ENCODE data around the gene AFTPH.

The AFTPH gene, protein sequence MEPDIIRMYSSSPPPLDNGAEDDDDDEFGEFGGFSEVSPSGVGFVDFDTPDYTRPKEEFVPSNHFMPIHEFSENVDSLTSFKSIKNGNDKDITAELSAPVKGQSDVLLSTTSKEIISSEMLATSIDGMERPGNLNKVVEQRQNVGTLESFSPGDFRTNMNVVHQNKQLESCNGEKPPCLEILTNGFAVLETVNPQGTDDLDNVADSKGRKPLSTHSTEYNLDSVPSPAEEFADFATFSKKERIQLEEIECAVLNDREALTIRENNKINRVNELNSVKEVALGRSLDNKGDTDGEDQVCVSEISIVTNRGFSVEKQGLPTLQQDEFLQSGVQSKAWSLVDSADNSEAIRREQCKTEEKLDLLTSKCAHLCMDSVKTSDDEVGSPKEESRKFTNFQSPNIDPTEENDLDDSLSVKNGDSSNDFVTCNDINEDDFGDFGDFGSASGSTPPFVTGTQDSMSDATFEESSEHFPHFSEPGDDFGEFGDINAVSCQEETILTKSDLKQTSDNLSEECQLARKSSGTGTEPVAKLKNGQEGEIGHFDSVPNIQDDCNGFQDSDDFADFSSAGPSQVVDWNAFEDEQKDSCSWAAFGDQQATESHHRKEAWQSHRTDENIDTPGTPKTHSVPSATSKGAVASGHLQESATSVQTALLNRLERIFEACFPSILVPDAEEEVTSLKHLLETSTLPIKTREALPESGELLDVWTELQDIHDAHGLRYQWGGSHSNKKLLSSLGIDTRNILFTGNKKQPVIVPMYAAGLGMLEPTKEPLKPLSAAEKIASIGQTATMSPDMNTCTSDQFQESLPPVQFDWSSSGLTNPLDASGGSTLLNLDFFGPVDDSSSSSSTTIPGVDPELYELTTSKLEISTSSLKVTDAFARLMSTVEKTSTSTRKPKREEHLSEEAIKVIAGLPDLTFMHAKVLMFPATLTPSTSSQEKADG

DNA sequence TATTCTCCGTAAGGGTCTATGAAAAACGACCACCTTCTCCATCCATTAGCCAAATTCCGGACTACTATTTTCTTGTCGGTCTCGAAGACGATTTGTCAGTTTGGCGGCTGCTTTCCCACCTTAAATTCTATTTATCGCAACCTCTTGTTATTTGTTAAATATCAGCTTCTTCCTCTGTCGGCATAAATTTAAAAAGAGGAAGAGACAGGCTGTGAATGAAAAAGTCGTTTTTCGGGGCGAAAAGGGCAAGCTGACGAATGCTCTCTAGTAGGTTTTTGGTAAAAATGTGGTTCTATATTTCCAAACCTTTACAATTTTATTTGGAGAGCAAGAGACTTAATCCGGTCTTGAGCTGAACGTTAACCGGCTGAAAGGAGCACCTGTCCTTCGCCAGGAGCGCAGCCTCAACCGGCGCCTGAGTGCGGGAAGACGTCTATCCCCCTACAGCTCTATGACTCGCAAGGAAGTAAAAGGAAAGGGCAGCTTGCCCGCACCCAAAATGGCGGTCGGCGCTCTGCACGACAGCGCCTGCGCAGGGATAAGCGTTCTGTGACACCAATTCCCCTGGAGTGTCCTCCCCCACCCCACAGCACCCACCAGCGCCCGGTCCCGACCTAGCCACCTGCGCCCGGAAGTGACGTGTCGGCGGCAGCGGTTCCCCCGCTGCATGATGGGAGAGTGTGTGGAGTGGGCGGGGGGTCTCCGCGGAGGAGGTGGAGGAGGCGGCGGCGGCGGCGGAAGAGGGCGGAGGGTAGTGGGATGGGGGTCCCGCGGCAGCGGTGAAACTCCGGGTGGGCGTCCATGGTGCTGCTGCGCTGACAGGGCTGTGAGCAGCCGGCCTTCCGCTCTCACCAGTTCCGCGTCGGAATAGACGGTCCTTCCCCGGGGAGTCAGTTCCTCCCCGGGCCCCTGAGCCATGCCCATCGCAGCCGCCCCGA lies at the start of gene AFTPH:
Gene AFTPH (plus strand): TSS at position 663 of the 938 bp plus-strand sequence. CDS start 27,147 bp downstream, outside the sequence.
- peak; percentile 95 to 98 for DNase-seq (ENCODE audit: low read depth in 2 of 2)

DNA sequence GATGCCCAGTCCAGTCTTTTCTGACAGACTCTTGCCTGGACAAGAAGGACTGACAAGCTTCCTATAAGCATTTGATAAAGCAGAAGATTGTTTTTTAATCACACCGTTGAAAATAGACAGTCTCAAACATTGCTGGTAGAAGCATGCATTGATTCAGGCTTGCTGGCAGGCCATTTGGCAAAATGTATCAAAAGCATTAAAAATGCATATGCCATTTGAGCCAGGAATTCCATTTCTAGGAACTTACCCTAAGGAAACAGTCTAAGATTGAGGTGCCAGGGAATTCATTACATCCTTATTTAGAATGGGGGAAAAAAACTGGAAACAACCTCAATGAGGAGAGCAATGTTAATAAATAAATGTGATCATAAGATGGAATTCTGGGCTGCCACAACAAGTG lies 49.5 kb upstream of the AFTPH start:
- no peak for DNase-seq (ENCODE audit: low read depth in 2 of 2)

DNA sequence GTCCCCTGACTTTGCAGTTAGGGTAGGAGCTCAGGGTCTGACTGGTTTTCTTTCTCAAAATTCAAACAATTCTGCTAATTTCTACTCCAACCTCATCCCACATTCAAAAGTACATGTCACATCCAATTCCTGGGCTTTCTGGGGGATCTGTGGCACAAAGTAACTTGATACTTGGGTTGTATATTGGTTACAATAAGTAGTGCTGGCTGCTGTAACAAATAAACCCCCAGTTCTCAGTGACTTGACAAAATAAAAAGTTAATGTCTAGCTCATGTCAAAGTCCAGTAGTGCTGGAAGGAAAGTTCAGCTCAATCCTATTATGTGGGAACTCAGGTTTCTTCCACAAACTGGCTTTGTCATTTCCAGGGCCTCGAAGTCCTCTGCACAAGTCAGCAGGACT lies 47.1 kb upstream of the AFTPH start:
- DNase-seq (ENCODE audit: low read depth in 2 of 2): no peak

DNA sequence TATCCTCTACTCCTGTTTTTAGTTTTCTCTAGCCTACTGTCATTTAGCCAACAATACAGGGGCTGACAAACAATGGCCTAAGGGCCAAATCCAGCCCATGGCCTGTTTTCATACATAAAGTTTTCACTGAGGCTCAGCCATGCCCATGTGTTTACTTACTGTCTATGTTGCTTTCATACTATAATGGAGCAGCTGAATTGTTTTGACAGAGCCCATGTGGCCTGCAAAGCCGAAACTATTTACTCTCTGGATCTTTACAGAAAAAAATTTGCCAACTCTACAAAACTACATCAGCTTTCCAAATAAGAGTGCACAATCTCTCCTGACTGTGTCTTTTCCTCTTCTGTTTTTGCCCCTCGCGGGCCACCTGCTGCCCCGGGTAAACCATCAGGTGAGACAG lies 46.1 kb upstream of the AFTPH start:
- no peak for DNase-seq (ENCODE audit: low read depth in 2 of 2)

DNA sequence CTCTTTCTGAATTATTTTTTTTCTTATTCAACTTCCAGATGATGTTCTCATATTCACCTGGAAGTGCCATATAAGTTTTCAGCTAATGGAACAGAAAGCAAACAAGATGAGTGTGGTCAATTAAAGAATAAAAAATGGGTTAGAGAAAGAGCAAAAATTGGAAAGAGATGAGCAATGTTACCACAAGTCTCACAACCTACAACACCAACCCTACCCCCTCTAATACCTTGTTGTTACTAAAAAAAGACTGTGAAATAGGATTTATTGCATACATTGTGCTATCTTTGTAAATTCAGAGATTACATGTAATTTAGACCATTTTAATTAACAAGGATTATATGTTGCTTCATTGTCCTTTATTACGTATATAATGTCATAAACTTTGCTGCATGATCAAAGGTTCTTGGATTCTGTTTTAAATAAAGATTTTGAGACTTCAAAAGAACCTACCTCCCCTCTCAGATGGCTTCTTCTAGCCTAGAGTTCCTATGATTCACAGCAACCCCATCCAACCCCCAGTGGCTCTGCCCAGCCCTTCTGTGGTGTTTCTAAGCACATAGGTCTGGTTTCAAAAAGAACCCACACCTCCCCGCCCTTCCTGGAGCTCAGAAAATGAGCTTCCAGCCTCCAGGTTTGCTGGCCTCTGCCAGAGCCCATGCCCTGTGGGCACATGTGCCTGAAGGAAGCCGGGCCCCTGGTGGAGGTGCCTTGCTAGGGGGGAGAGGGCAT lies 45.5 kb upstream of the AFTPH start:
- no peak for DNase-seq (ENCODE audit: low read depth in 2 of 2)

DNA sequence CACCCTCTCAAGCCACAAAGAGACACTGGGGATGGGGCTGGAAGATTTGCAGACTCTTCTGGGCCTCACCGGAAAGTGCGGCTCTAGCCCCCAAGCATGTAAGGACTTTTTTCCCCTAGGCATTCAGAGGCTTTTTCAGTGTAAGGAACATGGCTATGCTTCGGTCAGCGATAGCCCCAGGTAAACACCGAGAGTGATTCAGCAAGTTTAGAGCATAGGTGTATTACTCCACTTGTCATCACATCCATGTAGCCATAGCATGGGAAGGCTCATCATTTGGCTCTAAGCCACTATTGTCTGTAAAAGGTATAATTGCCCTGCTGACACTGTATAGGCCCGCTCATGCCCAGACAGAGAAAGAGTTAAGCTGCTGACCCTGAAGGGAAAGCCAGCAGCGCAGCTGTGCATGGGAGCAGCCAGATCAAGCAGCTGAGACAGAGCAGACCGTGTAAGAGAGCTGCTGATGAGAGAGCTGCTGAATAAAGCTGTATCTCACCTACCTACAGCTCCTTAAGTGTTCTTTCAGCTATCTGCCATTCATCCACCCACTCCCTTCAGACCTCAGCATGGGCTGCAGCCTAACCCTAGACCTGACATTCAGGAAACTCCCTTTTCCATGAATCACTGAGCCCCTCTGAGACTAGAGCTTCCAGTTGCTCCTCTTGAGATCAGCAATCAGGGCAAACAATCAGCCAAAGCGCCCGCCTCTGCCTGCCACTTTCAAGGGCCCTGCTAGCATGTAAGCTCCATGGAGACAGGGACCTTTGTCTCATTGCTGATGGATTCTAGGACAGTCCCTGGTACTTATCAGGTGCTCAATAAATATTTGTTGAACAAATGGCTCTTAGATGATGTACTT lies 44.6 kb upstream of the AFTPH start:
- no peak for DNase-seq (ENCODE audit: low read depth in 2 of 2)

DNA sequence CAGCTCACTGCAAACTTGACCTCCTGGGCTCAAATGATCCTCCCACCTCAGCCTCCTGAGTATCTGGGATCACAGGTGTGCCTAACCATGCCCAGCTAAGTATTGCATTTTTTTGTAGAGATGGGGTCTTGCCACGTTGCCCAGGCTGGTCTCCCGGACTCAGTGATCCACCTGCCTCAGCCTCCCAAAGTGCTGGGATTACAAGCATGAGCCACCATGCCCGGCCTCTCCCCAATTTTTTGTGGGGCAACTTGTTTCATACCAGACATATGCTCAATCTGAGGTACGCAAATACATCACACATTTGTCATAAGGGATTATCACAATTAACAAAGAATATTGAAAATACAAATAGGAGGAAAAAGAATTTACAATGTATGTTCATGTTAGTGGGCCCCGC lies 42.5 kb upstream of the AFTPH start:
- no peak for DNase-seq (ENCODE audit: low read depth in 2 of 2)

DNA sequence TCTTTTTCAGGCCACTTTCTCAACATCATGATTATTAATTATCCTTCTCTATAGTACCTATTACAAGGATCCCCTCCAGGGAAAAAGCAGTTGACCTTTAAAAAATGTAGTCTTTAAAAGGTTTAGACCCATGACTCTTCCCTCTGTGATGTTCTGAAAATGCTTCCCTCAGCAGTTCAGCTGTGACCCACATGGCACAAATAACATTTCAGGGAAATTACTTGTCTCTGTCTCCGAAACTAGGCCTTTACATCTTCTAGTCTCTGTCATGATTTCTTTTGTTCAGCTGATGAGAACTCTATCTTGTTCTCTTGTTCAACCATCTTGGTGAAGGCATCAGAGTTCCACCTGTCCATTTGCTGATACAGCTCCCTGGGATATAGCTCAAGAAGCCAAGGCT lies 41.9 kb upstream of the AFTPH start:
- no peak for DNase-seq (ENCODE audit: low read depth in 2 of 2)

DNA sequence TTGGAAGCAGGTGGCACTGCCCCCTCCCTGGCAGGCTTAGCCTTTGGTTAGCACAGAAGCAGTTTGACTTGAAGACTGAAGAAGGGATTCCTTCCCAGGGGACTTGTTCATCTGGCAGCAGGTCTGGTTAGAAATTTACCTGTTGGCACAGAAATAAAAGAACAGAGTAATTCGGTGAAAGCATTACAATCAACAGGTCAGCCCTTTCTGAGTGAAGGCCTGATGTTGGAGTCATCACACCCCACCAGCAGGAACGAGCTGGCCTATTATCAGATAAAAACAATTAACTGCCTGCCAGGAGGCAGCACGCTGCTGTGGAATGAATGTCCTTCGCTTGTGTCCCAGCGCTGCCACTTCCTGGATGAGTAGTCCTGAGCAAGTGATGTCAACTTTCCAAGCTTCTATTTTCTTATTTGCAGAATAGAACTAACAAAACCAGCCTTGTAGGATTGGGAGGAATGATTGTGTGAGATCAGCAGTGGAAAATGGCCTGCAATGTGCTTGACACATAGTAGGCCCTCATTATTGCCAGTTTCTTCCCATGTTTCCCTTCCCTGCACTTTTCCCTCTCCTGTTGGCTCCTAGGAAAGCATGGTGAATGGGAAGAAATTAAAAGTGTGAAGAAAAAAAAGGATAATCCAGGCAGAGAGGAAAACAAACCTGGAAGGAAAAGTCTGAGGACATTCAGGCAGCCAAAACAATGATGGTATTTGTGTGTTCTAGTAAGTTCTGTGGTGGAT lies 41.2 kb upstream of the AFTPH start:
- no peak for DNase-seq (ENCODE audit: low read depth in 2 of 2)

DNA sequence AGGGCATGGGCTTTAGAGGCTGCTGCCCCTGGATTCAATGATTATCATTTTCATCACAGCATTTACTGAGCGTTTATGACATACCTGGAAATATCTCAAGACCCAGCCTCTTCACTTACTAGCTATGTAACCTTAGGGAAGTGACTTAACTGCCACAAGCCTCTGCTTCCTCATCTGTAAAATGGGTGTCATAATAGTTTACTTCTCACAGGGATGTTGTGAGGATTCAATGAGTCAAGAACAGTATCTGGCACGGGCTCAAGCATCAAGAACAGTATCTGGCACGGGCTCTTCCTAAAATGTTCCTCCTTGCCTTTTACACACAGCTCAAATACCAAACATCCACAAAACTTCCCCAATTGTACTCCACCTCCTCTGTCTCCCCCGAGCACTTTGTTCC lies 38.8 kb upstream of the AFTPH start:
- no peak for DNase-seq (ENCODE audit: low read depth in 2 of 2)

DNA sequence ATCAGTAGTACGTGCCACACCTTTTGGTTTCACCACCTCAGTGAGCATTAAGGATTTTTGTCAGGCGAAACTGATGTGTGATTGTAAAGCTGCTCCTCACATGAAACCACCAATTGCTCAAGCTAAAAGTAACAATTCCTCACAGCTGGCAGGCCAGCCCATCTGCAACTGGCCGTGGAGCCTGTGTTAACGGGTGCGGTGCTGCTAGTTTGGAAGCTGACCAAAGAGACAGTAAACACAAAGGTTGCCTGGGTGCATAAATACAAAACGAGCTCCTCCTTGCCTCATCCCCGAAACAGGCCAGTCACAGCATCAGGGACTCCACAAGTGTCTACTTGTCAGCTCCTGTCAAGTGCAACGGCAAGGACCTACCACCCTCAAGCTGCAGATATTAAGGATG lies 38.2 kb upstream of the AFTPH start:
- no peak for DNase-seq (ENCODE audit: low read depth in 2 of 2)

DNA sequence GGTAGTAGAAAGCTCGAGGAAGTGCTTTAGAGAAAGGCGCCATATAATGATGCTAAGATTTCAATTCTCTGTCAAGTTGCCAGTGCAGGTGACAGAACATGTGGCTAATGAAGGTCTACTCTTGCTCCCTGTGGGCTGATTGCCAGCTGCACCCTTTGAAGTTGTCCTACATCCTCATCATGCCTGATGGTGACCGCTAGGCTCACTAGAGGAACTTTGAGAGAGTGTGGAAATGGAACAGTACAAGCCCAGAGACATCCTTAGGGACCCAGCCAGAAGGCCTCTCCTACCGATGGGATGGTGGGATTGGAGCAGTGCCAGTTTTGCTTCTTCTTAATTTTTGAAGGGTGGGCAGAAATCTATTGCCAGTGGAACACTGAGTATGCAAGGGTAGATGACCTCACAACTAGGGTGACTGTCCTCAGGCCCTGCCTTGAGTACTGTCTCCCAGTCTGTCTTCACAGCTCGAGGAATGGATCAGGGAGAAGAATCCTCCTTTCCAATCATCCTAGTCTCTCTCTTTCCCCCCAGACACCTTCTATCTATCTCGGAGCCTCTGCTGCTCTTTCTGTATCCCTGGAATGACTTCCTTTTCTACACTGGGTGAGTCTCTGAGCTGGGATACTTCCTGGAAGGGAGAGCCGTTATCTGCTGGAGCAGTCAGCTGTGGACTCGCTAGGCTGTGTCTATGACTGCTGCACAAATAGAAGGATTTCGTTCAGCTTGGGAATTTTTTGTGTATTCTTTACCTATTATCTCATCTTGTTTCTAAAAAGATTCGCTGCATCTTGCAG lies 36.7 kb upstream of the AFTPH start:
- no peak for DNase-seq (ENCODE audit: low read depth in 2 of 2)

DNA sequence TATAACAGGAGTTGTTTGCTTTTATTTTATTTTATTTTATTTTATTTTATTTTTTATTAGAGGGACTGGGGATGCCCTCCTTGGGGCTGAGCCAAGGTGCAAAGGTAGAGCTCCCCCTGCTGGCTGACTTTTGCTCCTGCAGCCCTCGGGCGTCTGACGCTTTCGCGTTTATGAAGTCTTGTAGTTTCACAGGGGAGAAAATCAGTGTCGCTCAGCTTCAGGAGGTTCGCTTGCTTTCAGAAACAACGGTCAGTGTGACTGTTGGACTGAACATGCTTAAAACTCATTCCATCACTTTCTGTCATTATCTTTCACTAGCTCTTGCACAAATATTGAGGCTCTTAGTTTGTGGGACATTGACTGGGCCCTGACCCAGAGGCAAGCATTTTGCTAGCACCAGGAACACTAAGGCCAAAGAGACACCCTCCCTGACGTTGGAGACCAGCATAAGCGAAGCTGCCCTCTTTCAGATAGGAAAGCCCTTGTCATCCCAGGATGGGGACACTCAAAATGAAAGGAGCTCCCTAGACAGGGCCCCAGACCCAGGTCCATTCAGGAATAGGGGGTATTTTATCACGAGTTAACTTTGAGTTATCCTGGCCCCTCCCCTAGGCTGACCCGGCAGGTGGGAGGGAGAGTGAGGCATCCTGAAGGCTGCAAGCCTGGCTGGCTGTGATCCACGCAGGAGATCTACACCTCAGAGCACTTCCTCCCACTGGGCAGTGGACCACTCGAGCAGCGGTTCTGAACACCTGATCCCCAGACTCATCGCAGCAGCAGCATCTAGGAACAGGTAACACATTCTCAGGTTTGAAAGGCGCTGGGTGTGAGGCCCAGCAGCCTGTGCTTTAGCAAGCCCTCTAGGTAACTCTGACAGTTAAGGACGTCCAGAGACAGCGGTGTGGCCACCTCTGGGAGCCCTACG lies 35.8 kb upstream of the AFTPH start:
- peak; percentile 59 to 79 for DNase-seq (ENCODE audit: low read depth in 2 of 2)

DNA sequence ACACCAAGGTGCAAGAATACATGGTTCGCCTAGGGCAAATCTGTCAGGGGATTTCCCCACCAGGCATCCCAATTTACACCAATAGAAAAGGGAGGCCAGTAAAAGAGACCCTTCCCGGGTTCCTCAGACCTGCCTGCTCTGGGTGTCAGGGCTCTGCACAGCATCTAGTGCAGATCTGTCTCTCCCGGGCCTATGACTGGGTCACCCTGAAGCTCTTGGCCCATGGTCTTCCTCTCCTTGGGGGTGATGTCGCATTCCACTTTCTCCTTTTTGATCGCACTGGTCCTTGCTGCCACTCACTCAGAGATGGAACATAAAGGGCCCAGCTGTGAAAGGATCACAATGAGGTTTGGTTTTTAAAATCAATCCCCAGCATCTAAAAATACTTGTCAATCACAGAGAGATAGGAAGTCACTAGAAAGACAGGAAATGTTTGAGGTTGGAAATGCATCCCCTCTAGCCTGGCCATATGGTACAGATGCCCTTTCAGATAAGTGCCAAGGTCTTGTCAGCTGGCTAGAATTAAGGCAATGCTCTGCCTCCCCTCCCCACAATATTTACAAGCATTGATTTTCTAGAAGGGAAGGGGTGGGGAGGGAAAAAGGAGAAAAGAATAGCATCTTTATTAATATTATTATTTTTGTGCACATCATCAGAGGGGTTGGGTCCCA lies 34.9 kb upstream of the AFTPH start:
- no peak for DNase-seq (ENCODE audit: low read depth in 2 of 2)

DNA sequence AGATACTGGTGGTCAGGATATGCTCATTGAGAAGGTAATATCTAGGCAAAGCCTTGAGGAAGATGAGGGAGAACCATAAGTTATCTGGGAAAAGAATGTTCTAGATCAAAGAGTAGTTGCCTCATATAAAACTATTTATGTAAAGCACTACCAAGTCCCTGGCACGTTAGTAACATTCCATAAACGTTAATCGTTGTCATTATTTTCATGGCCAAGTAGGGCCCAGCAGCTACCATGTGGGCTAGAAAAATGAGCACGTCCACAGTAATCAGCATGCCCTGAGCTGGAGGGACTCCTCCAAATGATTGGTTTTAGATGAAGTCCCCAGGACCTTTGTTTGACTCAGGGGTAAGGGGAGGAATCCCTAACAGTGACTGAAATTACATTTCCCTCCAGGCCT lies 32.7 kb upstream of the AFTPH start:
- DNase-seq (ENCODE audit: low read depth in 2 of 2): no peak

DNA sequence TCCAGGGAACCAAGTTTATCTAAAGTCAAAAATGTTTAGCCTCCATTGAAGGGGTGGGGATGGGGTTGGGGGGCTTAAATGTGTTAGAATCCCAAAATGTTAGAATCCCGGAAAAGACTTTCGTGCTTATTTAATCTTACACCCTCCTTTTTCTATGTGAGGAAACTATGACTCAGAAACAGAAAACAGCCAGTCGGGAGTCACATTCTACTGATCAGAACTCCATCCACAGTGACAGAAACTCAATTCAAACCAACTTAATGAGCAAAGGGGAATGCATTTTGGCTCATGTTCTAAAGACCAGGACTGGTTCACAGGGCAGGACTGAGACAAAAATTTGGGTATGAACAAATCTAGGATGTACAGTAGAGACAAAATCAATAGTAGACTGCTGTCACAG lies 31.9 kb upstream of the AFTPH start:
- DNase-seq (ENCODE audit: low read depth in 2 of 2): no peak

DNA sequence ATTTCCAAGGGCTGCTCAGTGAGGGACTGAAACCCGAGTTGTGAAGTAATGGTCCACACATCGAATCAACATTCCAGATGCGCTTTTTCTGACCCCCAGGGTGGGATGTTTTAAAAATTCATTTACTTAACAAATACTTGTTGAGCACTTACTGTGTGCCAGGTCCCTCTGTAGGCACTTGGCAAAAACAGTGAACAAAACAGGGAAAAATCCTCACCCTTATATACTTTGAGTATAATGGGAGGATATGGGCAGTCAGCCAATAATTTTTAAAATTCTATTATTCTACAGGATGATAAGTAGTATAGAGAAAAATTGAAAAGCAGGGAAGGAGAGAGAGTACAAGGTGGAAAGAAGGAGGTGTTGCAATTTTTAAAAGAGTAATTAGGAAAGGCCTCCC lies 31.3 kb upstream of the AFTPH start:
- no peak for DNase-seq (ENCODE audit: low read depth in 2 of 2)
